IMR-90 (cell line): Measurements from ENCODE around the gene OR4Q2. TPM values are rescaled to one million over a fixed set of nuclear protein-coding genes. Genes with fewer than 3 reads are reported as not detected.

Source experiments
- ATAC-seq: fragments of 200-7000 bp; cut with Tn5 transposase; 2 replicates; pipeline ENCODE4 v1.9.1; 2020; ENCODE audit warnings: low read depth, mild to moderate bottlenecking, moderate library complexity
- BruUV-seq: library from RNA; stranded (reverse); fragments of 400-500 nt; replicated peaks from 2 replicates; lab custom pipeline; 2021; lab: Mats Ljungman, UMichigan
- CTCF ChIA-PET: fragments of 300-600 bp; formaldehyde crosslinking; extraction: SDS; loops from one replicate; lab custom pipeline; 2021; ENCODE audit warnings: antibody characterized with exemption; lab: Yijun Ruan, JAX
- POLR2A ChIA-PET: fragments of 300-600 bp; sonication (Branson Sonifier 250); formaldehyde crosslinking; loops from one replicate; lab custom pipeline; 2022; ENCODE audit warnings: antibody characterized with exemption; ENCODE audit not compliant: unreplicated experiment; lab: Charles Lee
- DNase-seq: peaks from one replicate; pipeline ENCODE4 v3.0.0; 2013
- H2AFZ ChIP-seq: replicated peaks from 2 replicates; pipeline ENCODE3; 2013; ENCODE audit warnings: low read length, mild to moderate bottlenecking; ENCODE audit not compliant: poor library complexity
- H2AK5ac ChIP-seq: 2 replicates; pipeline ENCODE4 v1.6.1; 2013; ENCODE audit warnings: low read depth, low read length, inconsistent platforms
- H2AK9ac ChIP-seq: replicated peaks from 2 replicates; pipeline ENCODE3; 2013; ENCODE audit warnings: mild to moderate bottlenecking, low read depth, low read length, moderate library complexity; ENCODE audit not compliant: poor library complexity
- H2BK120ac ChIP-seq: 2 replicates; pipeline ENCODE4 v1.6.1; 2013; ENCODE audit warnings: low read depth, low read length, inconsistent platforms
- H2BK15ac ChIP-seq: 3 replicates; pipeline ENCODE4 v1.6.1; 2013; ENCODE audit warnings: low read depth, low read length, inconsistent platforms
- H2BK20ac ChIP-seq: 2 replicates; pipeline ENCODE4 v1.6.1; 2013; ENCODE audit warnings: low read depth, mild to moderate bottlenecking, inconsistent platforms, low read length, moderate library complexity
- H2BK5ac ChIP-seq: 2 replicates; pipeline ENCODE4 v1.6.1; 2013; ENCODE audit warnings: mild to moderate bottlenecking, low read depth, low read length, inconsistent platforms; ENCODE audit not compliant: poor library complexity, severe bottlenecking
- H3K14ac ChIP-seq: replicated peaks from 2 replicates; pipeline ENCODE4 v1.6.1; 2013; ENCODE audit warnings: low read depth, low read length, inconsistent platforms
- H3K18ac ChIP-seq: 2 replicates; pipeline ENCODE4 v1.6.1; 2013; ENCODE audit warnings: low read depth, low read length, control low read depth
- H3K23ac ChIP-seq: 2 replicates; pipeline ENCODE4 v1.6.1; 2013; ENCODE audit warnings: low read depth, low read length, inconsistent platforms
- H3K27ac ChIP-seq: 2 replicates; pipeline ENCODE4 v1.5.1; 2013; ENCODE audit warnings: mild to moderate bottlenecking, control low read depth, low read length; ENCODE audit not compliant: insufficient read depth
- H3K27me3 ChIP-seq: 2 replicates; pipeline ENCODE4 v1.6.1; 2013; ENCODE audit warnings: low read length; ENCODE audit not compliant: control insufficient read depth, insufficient read depth
- H3K36me3 ChIP-seq: 2 replicates; pipeline ENCODE4 v1.6.1; 2013; ENCODE audit warnings: low read length, mixed read lengths; ENCODE audit not compliant: control insufficient read depth, insufficient read depth
- H3K4ac ChIP-seq: 2 replicates; pipeline ENCODE4 v1.6.1; 2013; ENCODE audit warnings: low read depth, low read length, inconsistent platforms
- H3K4me1 ChIP-seq: 2 replicates; pipeline ENCODE4 v1.6.1; 2013; ENCODE audit warnings: low read length, mixed read lengths; ENCODE audit not compliant: control insufficient read depth, insufficient read depth
- H3K4me2 ChIP-seq: 2 replicates; pipeline ENCODE4 v1.6.1; 2013; ENCODE audit warnings: low read depth, mild to moderate bottlenecking, control low read depth, low read length, moderate library complexity
- H3K4me3 ChIP-seq: 2 replicates; pipeline ENCODE4 v1.5.1; 2013; ENCODE audit warnings: low read depth, mild to moderate bottlenecking, control low read depth, low read length, moderate library complexity; ENCODE audit not compliant: insufficient read depth
- H3K56ac ChIP-seq: 2 replicates; pipeline ENCODE4 v1.6.1; 2013; ENCODE audit warnings: low read length, inconsistent platforms; ENCODE audit not compliant: insufficient read depth; ENCODE audit errors: extremely low read depth
- H3K79me1 ChIP-seq, 2 experiments: 2 replicates each; pipeline ENCODE4 v1.6.1; 2013; ENCODE audit warnings: low read length in 2 of 2, inconsistent platforms in 1 of 2, low read depth in 1 of 2
- H3K9ac ChIP-seq: 2 replicates; pipeline ENCODE4 v1.6.1; 2013; ENCODE audit warnings: low read depth, low read length, control low read depth
- H3K9me1 ChIP-seq: 2 replicates; pipeline ENCODE4 v1.6.1; 2013; ENCODE audit warnings: low read length, inconsistent platforms; ENCODE audit not compliant: insufficient read depth
- H3K9me3 ChIP-seq: 2 replicates; pipeline ENCODE4 v1.6.1; 2013; ENCODE audit warnings: low read length; ENCODE audit not compliant: control insufficient read depth, insufficient read depth
- H4K20me1 ChIP-seq: 2 replicates; pipeline ENCODE4 v1.6.1; 2013; ENCODE audit warnings: low read length, inconsistent platforms; ENCODE audit not compliant: insufficient read depth
- H4K5ac ChIP-seq: 2 replicates; pipeline ENCODE4 v1.6.1; 2013; ENCODE audit warnings: mild to moderate bottlenecking, low read depth, low read length, control low read depth
- H4K8ac ChIP-seq, 2 experiments: 2 replicates each; pipeline ENCODE4 v1.6.1; 2013; ENCODE audit warnings: low read depth in 2 of 2, low read length in 2 of 2, control low read depth in 1 of 2, inconsistent platforms in 1 of 2
- H4K91ac ChIP-seq: 2 replicates; pipeline ENCODE4 v1.6.1; 2013; ENCODE audit warnings: low read depth, low read length, inconsistent platforms; ENCODE audit not compliant: insufficient read depth
- BHLHE40 ChIP-seq: fragments of 150-350 bp; IDR thresholded peaks from 2 replicates; pipeline ENCODE4 v1.6.1; 2016; ENCODE audit warnings: mild to moderate bottlenecking, low read depth, low read length
- CEBPB ChIP-seq: IDR thresholded peaks from 2 replicates; pipeline ENCODE4 v1.6.1; 2012; ENCODE audit warnings: low read depth, low read length, improper control_type of control experiment
- CHD1 ChIP-seq: IDR thresholded peaks from 2 replicates; pipeline ENCODE4 v1.6.1; 2012; ENCODE audit warnings: low read depth, low read length, improper control_type of control experiment
- CTCF ChIP-seq: conservative IDR thresholded peaks from 2 replicates; pipeline ENCODE4 v1.5.1; 2012; ENCODE audit warnings: mild to moderate bottlenecking, low read depth, low read length, improper control_type of control experiment
- FOS ChIP-seq: fragments of 150-350 bp; IDR thresholded peaks from 2 replicates; pipeline ENCODE4 v1.6.1; 2016; ENCODE audit warnings: low read depth, low read length
- MAZ ChIP-seq: IDR thresholded peaks from 2 replicates; pipeline ENCODE4 v1.6.1; 2012; ENCODE audit warnings: low read depth, mild to moderate bottlenecking, low read length, improper control_type of control experiment, moderate library complexity, borderline replicate concordance
- MXI1 ChIP-seq: IDR thresholded peaks from 2 replicates; pipeline ENCODE4 v1.6.1; 2012; ENCODE audit warnings: low read depth, mild to moderate bottlenecking, low read length, moderate library complexity, borderline replicate concordance
- NFE2L2 ChIP-seq: fragments of 150-350 bp; IDR thresholded peaks from 2 replicates; pipeline ENCODE4 v1.6.1; 2016; ENCODE audit warnings: low read depth, mild to moderate bottlenecking, low read length
- POLR2A ChIP-seq: IDR thresholded peaks from 2 replicates; pipeline ENCODE4 v1.6.1; 2012; ENCODE audit warnings: mild to moderate bottlenecking, low read depth, low read length
- RCOR1 ChIP-seq: IDR thresholded peaks from 2 replicates; pipeline ENCODE4 v1.6.1; 2012; ENCODE audit warnings: mild to moderate bottlenecking, low read length, improper control_type of control experiment; ENCODE audit not compliant: insufficient replicate concordance
- RFX5 ChIP-seq: IDR thresholded peaks from 2 replicates; pipeline ENCODE4 v1.8.0; 2012; ENCODE audit warnings: low read depth, mild to moderate bottlenecking, low read length, moderate library complexity
- WGBS, 2 experiments: methylation state at CpG; one replicate each; pipeline versions ENCODE4 v1.1.5 to v1.1.7; 2013; ENCODE audit warnings: missing lambda C conversion rate in 2 of 2; ENCODE audit not compliant: insufficient read length in 1 of 2; ENCODE audit errors: extremely low coverage in 2 of 2; 5-methylcytosine and 5-hydroxymethylcytosine counted together
- dilution Hi-C: fragments of 300-500 bp; cut with HindIII; formaldehyde crosslinking; loops from one replicate; pipeline ENCODE4 v1.14.3; 2018; ENCODE audit warnings: low sequenced_read_pairs; ENCODE audit not compliant: unreplicated experiment
- in situ Hi-C: fragments of 300-500 bp; cut with MboI; formaldehyde crosslinking; loops from 3 replicates; pipeline ENCODE4 v1.14.3; 2019; ENCODE audit warnings: low sequenced_read_pairs, inconsistent platforms, mixed read lengths
- intact Hi-C: fragments of 100-400 bp; cut with micrococcal nuclease; formaldehyde crosslinking; loops from 2 replicates; pipeline ENCODE4 v1.10.0; 2022
- polyA plus RNA-seq, 3 experiments: library from polyadenylated mRNA; depleted of rRNA; stranded (reverse); fragments of >200 nt; gene quantifications; 2 replicates each; pipeline ENCODE4 v1.2.3, GENCODE V29; 2012; ENCODE audit warnings: low replicate concordance in 1 of 3
- total RNA-seq: library from RNA; depleted of rRNA; stranded (reverse); fragments of >200 nt; gene quantifications from 2 replicates; pipeline ENCODE4 v1.2.3, GENCODE V29; 2012

Gene OR4Q2
- total and polyA plus RNA-seq, 2 of the 4 experiments (the other 2 are of a cell fraction), result not detected

GRCh38 chr14:20031058-20031457 is 29.1 kb downstream of the OR4Q2 start:
- dilution Hi-C loops (no loop called here), in situ Hi-C loops (no loop called here), intact Hi-C loops (no loop called here)
- H4K20me1 ChIP-seq, result no peaks in the 10 kb centered on the region
- no peak overlapping the region for H3K9ac ChIP-seq
- no peak overlapping the region for H3K14ac ChIP-seq
- no peak overlapping the region for H4K5ac ChIP-seq
- WGBS, 2 experiments, result no CpG with 5 or more reads among the region's 6 CpGs
- H4K91ac ChIP-seq, result no peak overlapping the region
- no peaks in the 10 kb centered on the region for H3K36me3 ChIP-seq
- DNase-seq, result no peak
- H2BK20ac ChIP-seq, result no peak overlapping the region
- no peak for ATAC-seq
- no peak overlapping the region for H3K23ac ChIP-seq
- H3K9me1 ChIP-seq, result no peaks in the 10 kb centered on the region
- H2BK120ac ChIP-seq, result no peak overlapping the region
- no peak overlapping the region for H3K4me2 ChIP-seq
- no peaks in the 10 kb centered on the region for H3K27me3 ChIP-seq
- no peak overlapping the region for H3K56ac ChIP-seq
- H2BK15ac ChIP-seq, result no peak overlapping the region
- H2BK5ac ChIP-seq, result no peak overlapping the region
- CTCF ChIA-PET, result interaction anchor here (0.6 kb wide), 1 partner anchor 50 kb away, joined by 3 read pairs; no protein-coding TSS in a partner anchor
- H3K4ac ChIP-seq, result no peak overlapping the region
- H3K4me1 ChIP-seq, result no peaks in the 10 kb centered on the region
- H3K18ac ChIP-seq, result no peak overlapping the region
- TF ChIP-seq CEBPB (no peak), MXI1 (no peak), BHLHE40 (no peak), CHD1 (no peak), MAZ (no peak), RCOR1 (no peak), POLR2A (no peak), CTCF (no peak), NFE2L2 (no peak), FOS (no peak), RFX5 (no peak)
- H2AFZ ChIP-seq, result no peak overlapping the region
- H2AK5ac ChIP-seq, result no peak overlapping the region
- POLR2A ChIA-PET, result no interaction called here
- no peaks in the 10 kb centered on the region for H3K79me1 ChIP-seq
- no peak overlapping the region for H3K27ac ChIP-seq
- peaks cover 11% of the 10 kb centered on the region for H3K9me3 ChIP-seq
- no peak overlapping the region for H2AK9ac ChIP-seq
- H4K8ac ChIP-seq, result no peak overlapping the region
- BruUV-seq, result no TSS peak
- H3K4me3 ChIP-seq, result no peak overlapping the region
